Measurements from ENCODE around the gene FAM222B.
"Not testable (repeated sequence)": the region's sequence is repeated elsewhere in the genome, so short reads cannot be mapped to it uniquely, and the experiment has no call there.

Gene FAM222B

GRCh38 chr17:28726627-28727491, 115.7 kb downstream of the FAM222B start:
- DNase-seq (ENCODE audit: low read depth) = peak; percentile 83

- no peak for DNase-seq (ENCODE audit: low read depth)
These were observed 116.4 kb downstream of the FAM222B start, which contains the start of gene TLCD1 for GRCh38 chr17:28726226-28726626. TSS of gene TLCD1 (minus strand) at chr17:28726233. CDS start at chr17:28726097, 136 bp downstream.

GRCh38 chr17:28725660-28726225, 116.8 kb downstream of the FAM222B start:
- peak; percentile 69 for DNase-seq (ENCODE audit: low read depth)

GRCh38 chr17:28725166-28725659, 117.4 kb downstream of the FAM222B start:
- no peak for DNase-seq (ENCODE audit: low read depth)

GRCh38 chr17:28724500-28725165, 118.0 kb downstream of the FAM222B start:
- no peak for DNase-seq (ENCODE audit: low read depth)

- not testable (repeated sequence) for DNase-seq (ENCODE audit: low read depth)
These were observed 118.6 kb downstream of the FAM222B start for GRCh38 chr17:28723836-28724499.

GRCh38 chr17:28723159-28723835, 119.3 kb downstream of the FAM222B start:
- no peak for DNase-seq (ENCODE audit: low read depth)

GRCh38 chr17:28722417-28723158, 120.0 kb downstream of the FAM222B start:
- DNase-seq (ENCODE audit: low read depth) = no peak

- not testable (repeated sequence) for DNase-seq (ENCODE audit: low read depth)
These were observed 121.6 kb downstream of the FAM222B start for GRCh38 chr17:28720997-28721329.

GRCh38 chr17:28720247-28720996, 122.2 kb downstream of the FAM222B start:
- no peak for DNase-seq (ENCODE audit: low read depth)

GRCh38 chr17:28719021-28719433, 123.6 kb downstream of the FAM222B start:
- DNase-seq (ENCODE audit: low read depth) = no peak

- DNase-seq (ENCODE audit: low read depth) = no peak
These were observed 124.1 kb downstream of the FAM222B start for GRCh38 chr17:28718333-28719020.

- peak; percentile 73 for DNase-seq (ENCODE audit: low read depth)
These were observed 124.8 kb downstream of the FAM222B start, which contains the start of gene RAB34 for GRCh38 chr17:28717578-28718332. TSS of gene RAB34 (minus strand) at chr17:28717868. CDS start at chr17:28717266, 602 bp downstream.

- DNase-seq (ENCODE audit: low read depth) = peak; percentile 10
These were observed 125.6 kb downstream of the FAM222B start for GRCh38 chr17:28716740-28717577.

GRCh38 chr17:28715217-28715616, 127.4 kb downstream of the FAM222B start:
- DNase-seq (ENCODE audit: low read depth) = no peak

- DNase-seq (ENCODE audit: low read depth) = no peak
These were observed 128.3 kb downstream of the FAM222B start for GRCh38 chr17:28714281-28714680.

- no peak for DNase-seq (ENCODE audit: low read depth)
These were observed 129.7 kb downstream of the FAM222B start for GRCh38 chr17:28712705-28713415.

All from GM04504 (cell line).